Measurements from ENCODE around the gene BCAS4. TPM values are rescaled to one million over a fixed set of nuclear protein-coding genes. Genes with fewer than 3 reads are reported as not detected.

BCAS4 gene
- total RNA-seq, 1 experiment from 2014 or later: 34.8 TPM

GRCh38 chr20:50924261-50924920 is 129.5 kb downstream of the BCAS4 start:
- BruUV-seq (replicated peaks): no TSS peak
- no peak for ATAC-seq
- TF ChIP-seq, protein P1, sequence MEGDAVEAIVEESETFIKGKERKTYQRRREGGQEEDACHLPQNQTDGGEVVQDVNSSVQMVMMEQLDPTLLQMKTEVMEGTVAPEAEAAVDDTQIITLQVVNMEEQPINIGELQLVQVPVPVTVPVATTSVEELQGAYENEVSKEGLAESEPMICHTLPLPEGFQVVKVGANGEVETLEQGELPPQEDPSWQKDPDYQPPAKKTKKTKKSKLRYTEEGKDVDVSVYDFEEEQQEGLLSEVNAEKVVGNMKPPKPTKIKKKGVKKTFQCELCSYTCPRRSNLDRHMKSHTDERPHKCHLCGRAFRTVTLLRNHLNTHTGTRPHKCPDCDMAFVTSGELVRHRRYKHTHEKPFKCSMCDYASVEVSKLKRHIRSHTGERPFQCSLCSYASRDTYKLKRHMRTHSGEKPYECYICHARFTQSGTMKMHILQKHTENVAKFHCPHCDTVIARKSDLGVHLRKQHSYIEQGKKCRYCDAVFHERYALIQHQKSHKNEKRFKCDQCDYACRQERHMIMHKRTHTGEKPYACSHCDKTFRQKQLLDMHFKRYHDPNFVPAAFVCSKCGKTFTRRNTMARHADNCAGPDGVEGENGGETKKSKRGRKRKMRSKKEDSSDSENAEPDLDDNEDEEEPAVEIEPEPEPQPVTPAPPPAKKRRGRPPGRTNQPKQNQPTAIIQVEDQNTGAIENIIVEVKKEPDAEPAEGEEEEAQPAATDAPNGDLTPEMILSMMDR (IDR thresholded peaks at IDR 0.05): no peak
- TF ChIP-seq POLR2AphosphoS5 (IDR thresholded peaks at IDR 0.05; ENCODE audit: low read depth, low read length): 0 out of 2 replicates have a peak, but pooled peaks have one; percentile 31
- ChIA-PET CTCF (interaction anchor here (0.5 kb wide), 1 partner anchor 128 kb away, joined by 4 read pairs; no protein-coding TSS in a partner anchor), POLR2A (no interaction called here)
- intact Hi-C loops (cut with micrococcal nuclease; ENCODE audit: unreplicated experiment): no loop called here
- H3K27me3 ChIP-seq (ENCODE audit: control insufficient read depth, insufficient read depth, low read length): no peaks in the 10 kb centered on the region
- peaks cover 26% of the 10 kb centered on the region for H3K4me1 ChIP-seq (ENCODE audit: control insufficient read depth, insufficient read depth, low read length)
- H3K9me3 ChIP-seq (ENCODE audit: control insufficient read depth, insufficient read depth, low read depth, low read length): no peaks in the 10 kb centered on the region
- no peak overlapping the region for H3K4me3 ChIP-seq (ENCODE audit: low read depth in 2 of 2, low read length in 2 of 2)
- in situ Hi-C loops (cut with HindIII; ENCODE audit: low pct_unique_long_range_greater_than_20kb, low sequenced_read_pairs): no loop called here
- no peak overlapping the region for H3K27ac ChIP-seq (ENCODE audit: low read length)
- DNase-seq (ENCODE audit: low read depth, low spot score): no peak
- H3K36me3 ChIP-seq (ENCODE audit: control insufficient read depth, insufficient read depth, low read length): peaks cover 28% of the 10 kb centered on the region

DNA sequence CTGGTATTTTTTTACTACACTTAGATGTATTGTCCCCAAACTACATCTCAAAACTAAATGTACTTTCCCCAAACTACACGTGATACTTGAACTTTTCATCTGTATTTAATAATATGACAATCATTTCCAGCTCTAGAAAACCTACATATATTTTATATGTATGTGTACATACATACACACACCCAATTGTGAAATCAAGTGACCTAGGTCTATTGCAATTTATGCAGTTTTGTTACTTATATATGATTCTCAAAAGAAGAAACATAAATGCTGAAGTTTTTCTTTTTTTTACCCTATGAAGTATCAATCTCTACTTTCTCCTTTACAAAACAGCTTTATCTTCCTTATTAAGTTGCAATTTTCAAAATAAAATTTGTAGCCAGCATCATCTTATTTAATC is 131.7 kb downstream of the BCAS4 start:
- no peak for DNase-seq (ENCODE audit: low read depth, low spot score)
- H3K4me3 ChIP-seq (ENCODE audit: low read depth in 2 of 2, low read length in 2 of 2): no peak overlapping the region
- no peaks in the 10 kb centered on the region for H3K27me3 ChIP-seq (ENCODE audit: control insufficient read depth, insufficient read depth, low read length)
- no peak overlapping the region for H3K27ac ChIP-seq (ENCODE audit: low read length)
- no peak for TF ChIP-seq SIN3A (IDR thresholded peaks at IDR 0.05; ENCODE audit: borderline replicate concordance, insufficient read depth, low read depth, low read length)
- TF ChIP-seq, protein P2, sequence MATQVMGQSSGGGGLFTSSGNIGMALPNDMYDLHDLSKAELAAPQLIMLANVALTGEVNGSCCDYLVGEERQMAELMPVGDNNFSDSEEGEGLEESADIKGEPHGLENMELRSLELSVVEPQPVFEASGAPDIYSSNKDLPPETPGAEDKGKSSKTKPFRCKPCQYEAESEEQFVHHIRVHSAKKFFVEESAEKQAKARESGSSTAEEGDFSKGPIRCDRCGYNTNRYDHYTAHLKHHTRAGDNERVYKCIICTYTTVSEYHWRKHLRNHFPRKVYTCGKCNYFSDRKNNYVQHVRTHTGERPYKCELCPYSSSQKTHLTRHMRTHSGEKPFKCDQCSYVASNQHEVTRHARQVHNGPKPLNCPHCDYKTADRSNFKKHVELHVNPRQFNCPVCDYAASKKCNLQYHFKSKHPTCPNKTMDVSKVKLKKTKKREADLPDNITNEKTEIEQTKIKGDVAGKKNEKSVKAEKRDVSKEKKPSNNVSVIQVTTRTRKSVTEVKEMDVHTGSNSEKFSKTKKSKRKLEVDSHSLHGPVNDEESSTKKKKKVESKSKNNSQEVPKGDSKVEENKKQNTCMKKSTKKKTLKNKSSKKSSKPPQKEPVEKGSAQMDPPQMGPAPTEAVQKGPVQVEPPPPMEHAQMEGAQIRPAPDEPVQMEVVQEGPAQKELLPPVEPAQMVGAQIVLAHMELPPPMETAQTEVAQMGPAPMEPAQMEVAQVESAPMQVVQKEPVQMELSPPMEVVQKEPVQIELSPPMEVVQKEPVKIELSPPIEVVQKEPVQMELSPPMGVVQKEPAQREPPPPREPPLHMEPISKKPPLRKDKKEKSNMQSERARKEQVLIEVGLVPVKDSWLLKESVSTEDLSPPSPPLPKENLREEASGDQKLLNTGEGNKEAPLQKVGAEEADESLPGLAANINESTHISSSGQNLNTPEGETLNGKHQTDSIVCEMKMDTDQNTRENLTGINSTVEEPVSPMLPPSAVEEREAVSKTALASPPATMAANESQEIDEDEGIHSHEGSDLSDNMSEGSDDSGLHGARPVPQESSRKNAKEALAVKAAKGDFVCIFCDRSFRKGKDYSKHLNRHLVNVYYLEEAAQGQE (IDR thresholded peaks at IDR 0.05; ENCODE audit: insufficient read depth in 1 of 2, low read depth in 2 of 2, low read length in 1 of 2): no peak
- TF ChIP-seq POLR2AphosphoS5 (IDR thresholded peaks at IDR 0.05; ENCODE audit: low read depth, low read length): no peak
- TF ChIP-seq, protein P1 (IDR thresholded peaks at IDR 0.05): no peak
- no peak for TF ChIP-seq TCF7L2 (IDR thresholded peaks at IDR 0.05; ENCODE audit: low read depth, low read length)
- no peak for ATAC-seq
- ChIA-PET CTCF (no interaction called here), POLR2A (no interaction called here)
- peaks cover 26% of the 10 kb centered on the region for H3K4me1 ChIP-seq (ENCODE audit: control insufficient read depth, insufficient read depth, low read length)
- H3K36me3 ChIP-seq (ENCODE audit: control insufficient read depth, insufficient read depth, low read length): peaks cover 27% of the 10 kb centered on the region
- no peaks in the 10 kb centered on the region for H3K9me3 ChIP-seq (ENCODE audit: control insufficient read depth, insufficient read depth, low read depth, low read length)
- BruUV-seq (replicated peaks): no TSS peak
- intact Hi-C loops (cut with micrococcal nuclease; ENCODE audit: unreplicated experiment) (no loop called here), in situ Hi-C loops (cut with HindIII; ENCODE audit: low pct_unique_long_range_greater_than_20kb, low sequenced_read_pairs) (no loop called here)

Other genes with a start within 250 kb of the BCAS4 start
- 92.5 TPM for gene RIPOR3, start 103.5 kb upstream of the BCAS4 start, total RNA-seq (2021; ENCODE audit: unreplicated experiment)
- gene PARD6B, start 63.5 kb upstream of the BCAS4 start, total RNA-seq (2021; ENCODE audit: unreplicated experiment): 132 TPM
- 65.1 TPM for gene ADNP, start 136.4 kb downstream of the BCAS4 start, total RNA-seq (2021; ENCODE audit: unreplicated experiment)
- gene DPM1, start 163.5 kb downstream of the BCAS4 start, total RNA-seq (2021; ENCODE audit: unreplicated experiment): 50.2 TPM
- 5.8 TPM for gene MOCS3, start 163.8 kb downstream of the BCAS4 start, total RNA-seq (2021; ENCODE audit: unreplicated experiment)
- gene KCNG1, start 228.0 kb downstream of the BCAS4 start, total RNA-seq (2021; ENCODE audit: unreplicated experiment): 7.4 TPM

Data from Panc1 (cell line).